Osteocyte (in vitro differentiated cells): ENCODE data around the gene GRID1. TPM values are rescaled to one million over a fixed set of nuclear protein-coding genes. Genes with fewer than 3 reads are reported as not detected.

Experiments
- DNase-seq: peaks from one replicate; pipeline ENCODE4 v3.0.0; 2021; ENCODE audit warnings: mixed read lengths; ENCODE audit not compliant: unreplicated experiment; ENCODE audit errors: extremely low spot score
- H3K27ac Mint-ChIP-seq: one replicate; pipeline ENCODE4 v1.8.0; 2021; ENCODE audit warnings: mild to moderate bottlenecking, mixed read lengths; ENCODE audit not compliant: unreplicated experiment
- H3K27me3 Mint-ChIP-seq: one replicate; pipeline ENCODE4 v1.8.0; 2021; ENCODE audit warnings: mixed read lengths; ENCODE audit not compliant: unreplicated experiment
- H3K36me3 Mint-ChIP-seq: one replicate; pipeline ENCODE4 v1.8.0; 2021; ENCODE audit warnings: mixed read lengths; ENCODE audit not compliant: unreplicated experiment
- H3K4me1 Mint-ChIP-seq: one replicate; pipeline ENCODE4 v1.8.0; 2021; ENCODE audit warnings: mixed read lengths; ENCODE audit not compliant: unreplicated experiment
- H3K4me3 Mint-ChIP-seq: one replicate; pipeline ENCODE4 v1.8.0; 2021; ENCODE audit warnings: mild to moderate bottlenecking, moderate library complexity, mixed read lengths; ENCODE audit not compliant: unreplicated experiment
- H3K9me3 Mint-ChIP-seq: one replicate; pipeline ENCODE4 v1.8.0; 2021; ENCODE audit warnings: mixed read lengths; ENCODE audit not compliant: unreplicated experiment
- CTCF ChIP-seq: fragments of 200-600 bp; sonication (generic); IDR thresholded peaks from 2 replicates; pipeline ENCODE4 v1.5.0; 2021; ENCODE audit warnings: antibody characterized with exemption, mild to moderate bottlenecking, moderate library complexity
- total RNA-seq: library from RNA; stranded (reverse); gene quantifications from 2 replicates; pipeline ENCODE4 v1.2.1, GENCODE V29; 2021

GRID1 gene
- total RNA-seq, 1 donor from 2014 or later = 0.11 TPM

- H3K9me3 Mint-ChIP-seq = peaks cover 45% of the 10 kb centered on the region
- no peaks in the 10 kb centered on the region for H3K4me1 Mint-ChIP-seq
- H3K4me3 Mint-ChIP-seq = no peak overlapping the region
- no peak for TF ChIP-seq CTCF
- H3K27ac Mint-ChIP-seq = no peak overlapping the region
- no peaks in the 10 kb centered on the region for H3K27me3 Mint-ChIP-seq
- DNase-seq = no peak
- no peaks in the 10 kb centered on the region for H3K36me3 Mint-ChIP-seq
Observed at GRCh38 chr10:85961073-85961472, 405.5 kb downstream of the GRID1 start.

GRCh38 chr10:85959239-85959638, 407.4 kb downstream of the GRID1 start:
- no peaks in the 10 kb centered on the region for H3K36me3 Mint-ChIP-seq
- H3K27me3 Mint-ChIP-seq = no peaks in the 10 kb centered on the region
- peaks cover 36% of the 10 kb centered on the region for H3K9me3 Mint-ChIP-seq
- no peak for TF ChIP-seq CTCF
- no peak overlapping the region for H3K27ac Mint-ChIP-seq
- H3K4me1 Mint-ChIP-seq = no peaks in the 10 kb centered on the region
- no peak for DNase-seq
- no peak overlapping the region for H3K4me3 Mint-ChIP-seq

GRCh38 chr10:85950921-85951320, 415.7 kb downstream of the GRID1 start:
- Mint-ChIP-seq H3K36me3 (no peaks in the 10 kb centered on the region), H3K27me3 (no peaks in the 10 kb centered on the region), H3K27ac (no peak overlapping the region), H3K4me1 (no peaks in the 10 kb centered on the region), H3K9me3 (no peaks in the 10 kb centered on the region), H3K4me3 (no peak overlapping the region)
- no peak for DNase-seq
- TF ChIP-seq CTCF = no peak

- Mint-ChIP-seq H3K9me3 (no peaks in the 10 kb centered on the region), H3K36me3 (no peaks in the 10 kb centered on the region), H3K4me3 (no peak overlapping the region), H3K27ac (no peak overlapping the region), H3K27me3 (no peaks in the 10 kb centered on the region), H3K4me1 (no peaks in the 10 kb centered on the region)
- no peak for TF ChIP-seq CTCF
- no peak for DNase-seq
Observed at GRCh38 chr10:85946713-85947326, 419.8 kb downstream of the GRID1 start.

- no peaks in the 10 kb centered on the region for H3K9me3 Mint-ChIP-seq
- no peak for DNase-seq
- H3K4me3 Mint-ChIP-seq = no peak overlapping the region
- no peaks in the 10 kb centered on the region for H3K36me3 Mint-ChIP-seq
- H3K4me1 Mint-ChIP-seq = no peaks in the 10 kb centered on the region
- no peaks in the 10 kb centered on the region for H3K27me3 Mint-ChIP-seq
- no peak overlapping the region for H3K27ac Mint-ChIP-seq
- no peak for TF ChIP-seq CTCF
Observed at GRCh38 chr10:85936161-85936560, 430.4 kb downstream of the GRID1 start.
